MM.1S (cell line): ENCODE measurements around the gene DNAJB9.

Source experiments
- DNase-seq: peaks from one replicate; pipeline ENCODE4 v3.0.0-alpha.2; 2015
- H2AFZ ChIP-seq: fragments of 300-600 bp; sonication (generic); 2 replicates; pipeline ENCODE4 v1.6.0; 2016; ENCODE audit warnings: antibody characterized with exemption, low read length
- H3F3A ChIP-seq: fragments of 300-600 bp; sonication (generic); 2 replicates; pipeline ENCODE4 v1.6.1; 2016; ENCODE audit warnings: mild to moderate bottlenecking, antibody characterized with exemption, low read length, moderate library complexity, mixed read lengths; ENCODE audit not compliant: insufficient read depth
- H3K27ac ChIP-seq: fragments of 300-600 bp; sonication (generic); 2 replicates; pipeline ENCODE4 v1.5.1; 2016; ENCODE audit warnings: mild to moderate bottlenecking, low read length
- H3K27me3 ChIP-seq: fragments of 300-600 bp; sonication (generic); replicated peaks from 2 replicates; pipeline ENCODE4 v1.6.0; 2016; ENCODE audit warnings: low read length; ENCODE audit not compliant: insufficient read depth
- H3K36me3 ChIP-seq: fragments of 300-600 bp; sonication (generic); replicated peaks from 2 replicates; pipeline ENCODE4 v1.6.1; 2016; ENCODE audit warnings: mild to moderate bottlenecking, low read length, mixed read lengths; ENCODE audit not compliant: insufficient read depth
- H3K4me1 ChIP-seq: fragments of 300-600 bp; sonication (generic); 2 replicates; pipeline ENCODE4 v1.6.1; 2016; ENCODE audit warnings: low read length, mixed read lengths
- H3K4me2 ChIP-seq: fragments of 300-600 bp; sonication (generic); 2 replicates; pipeline ENCODE4 v1.6.0; 2016; ENCODE audit warnings: low read depth, low read length
- H3K4me3 ChIP-seq: fragments of 300-600 bp; sonication (generic); 2 replicates; pipeline ENCODE4 v1.5.1; 2016; ENCODE audit warnings: low read length, mixed read lengths
- H3K79me2 ChIP-seq: fragments of 300-600 bp; sonication (generic); 2 replicates; pipeline ENCODE4 v1.6.1; 2016; ENCODE audit warnings: mixed run types, low read length, mixed read lengths
- H3K9ac ChIP-seq: fragments of 300-600 bp; sonication (generic); 2 replicates; pipeline ENCODE4 v1.6.1; 2016; ENCODE audit warnings: low read length, mixed read lengths
- H3K9me2 ChIP-seq: fragments of 300-600 bp; sonication (generic); replicated peaks from 2 replicates; pipeline ENCODE4 v1.6.1; 2016; ENCODE audit warnings: mild to moderate bottlenecking, low read length, mixed read lengths; ENCODE audit not compliant: insufficient read depth
- H3K9me3 ChIP-seq: fragments of 300-600 bp; sonication (generic); replicated peaks from 2 replicates; pipeline ENCODE4 v1.6.1; 2016; ENCODE audit warnings: mild to moderate bottlenecking, low read length, mixed read lengths; ENCODE audit not compliant: insufficient read depth
- H4K20me1 ChIP-seq: fragments of 300-600 bp; sonication (generic); 2 replicates; pipeline ENCODE4 v1.6.1; 2016; ENCODE audit warnings: mild to moderate bottlenecking, low read length, moderate library complexity, mixed read lengths; ENCODE audit not compliant: insufficient read depth
- CTCF ChIP-seq: fragments of 300-600 bp; sonication (generic); IDR thresholded peaks from 2 replicates; pipeline ENCODE4 v1.5.1; 2016; ENCODE audit warnings: antibody characterized with exemption, low read length, mixed read lengths
- EZH2 ChIP-seq: fragments of 300-600 bp; sonication (generic); optimal IDR thresholded peaks from 2 replicates; pipeline ENCODE3; 2017; ENCODE audit warnings: low read depth, mild to moderate bottlenecking, antibody characterized with exemption, low read length, mixed read lengths
- EZH2phosphoT487 ChIP-seq: fragments of 300-600 bp; sonication (generic); IDR thresholded peaks from 2 replicates; pipeline ENCODE4 v1.6.1; 2018; ENCODE audit warnings: antibody characterized with exemption, low read length

The DNAJB9 gene

DNA sequence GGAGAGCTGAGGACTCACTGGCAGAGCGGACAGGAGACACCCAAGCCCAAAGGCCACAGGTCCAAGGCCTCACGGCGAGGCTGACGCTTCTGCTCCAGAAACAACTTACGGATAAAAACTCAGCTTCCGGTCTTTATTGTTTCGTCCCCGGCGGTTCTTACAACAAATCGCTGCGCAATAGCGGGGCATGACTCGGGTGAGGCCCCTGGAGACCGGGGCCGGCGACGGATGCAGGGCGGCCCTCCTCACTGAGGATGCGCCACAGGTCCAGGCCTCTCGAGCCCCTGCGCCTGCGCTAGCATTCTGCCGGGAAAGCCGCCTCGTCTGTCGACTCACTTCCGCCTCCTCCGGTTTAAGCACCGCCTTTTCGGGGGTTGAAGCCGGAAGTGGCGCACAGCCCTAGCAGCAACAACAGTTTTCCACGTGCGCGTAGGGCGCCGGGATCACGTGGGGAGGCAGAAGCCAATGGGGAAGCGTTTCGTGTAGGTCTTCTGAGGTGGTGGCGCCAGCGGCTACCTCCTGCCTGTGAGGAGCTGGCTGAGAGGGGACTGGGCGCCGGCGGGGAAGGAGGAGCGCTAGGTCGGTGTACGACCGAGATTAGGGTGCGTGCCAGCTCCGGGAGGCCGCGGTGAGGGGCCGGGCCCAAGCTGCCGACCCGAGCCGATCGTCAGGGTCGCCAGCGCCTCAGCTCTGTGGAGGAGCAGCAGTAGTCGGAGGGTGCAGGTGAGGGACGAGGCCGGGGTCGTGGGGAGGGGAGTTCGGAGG, at the start of gene DNAJB9, which contains the start of gene THAP5:
Gene DNAJB9, plus strand, starts transcription at position 494 of the 765 bp plus-strand sequence. CDS start 1,853 bp downstream, outside the sequence.
Gene THAP5, minus strand, starts transcription at position 326 of the 765 bp plus-strand sequence. Its CDS starts 137 bp downstream, at position 189.
- peak within 1 kb of the TSS; percentile 85 for H3K4me2 ChIP-seq
- H3K79me2 ChIP-seq = peaks cover 86% of the 10 kb centered on the region
- H3K4me3 ChIP-seq = peak within 1 kb of the TSS; percentile 97
- H3K27ac ChIP-seq = peak within 1 kb of the TSS; percentile 95
- H3K9me2 ChIP-seq = no peaks in the 10 kb centered on the region
- TF ChIP-seq CTCF = no peak
- no peak for TF ChIP-seq EZH2
- no peak for TF ChIP-seq EZH2phosphoT487
- H3F3A ChIP-seq = peaks cover 19% of the 10 kb centered on the region
- peak; percentile 100 for DNase-seq
- peaks cover 35% of the 10 kb centered on the region; the same call in 1 of the 2 replicates for H3K36me3 ChIP-seq
- H4K20me1 ChIP-seq = peaks cover 21% of the 10 kb centered on the region; the same call in 1 of the 2 replicates
- H3K27me3 ChIP-seq = no peaks in the 10 kb centered on the region
- H3K9me3 ChIP-seq = no peaks in the 10 kb centered on the region
- H3K9ac ChIP-seq = peak within 1 kb of the TSS; percentile 98
- H2AFZ ChIP-seq = peak within 1 kb of the TSS; percentile 63
- H3K4me1 ChIP-seq = peaks cover 29% of the 10 kb centered on the region

DNA sequence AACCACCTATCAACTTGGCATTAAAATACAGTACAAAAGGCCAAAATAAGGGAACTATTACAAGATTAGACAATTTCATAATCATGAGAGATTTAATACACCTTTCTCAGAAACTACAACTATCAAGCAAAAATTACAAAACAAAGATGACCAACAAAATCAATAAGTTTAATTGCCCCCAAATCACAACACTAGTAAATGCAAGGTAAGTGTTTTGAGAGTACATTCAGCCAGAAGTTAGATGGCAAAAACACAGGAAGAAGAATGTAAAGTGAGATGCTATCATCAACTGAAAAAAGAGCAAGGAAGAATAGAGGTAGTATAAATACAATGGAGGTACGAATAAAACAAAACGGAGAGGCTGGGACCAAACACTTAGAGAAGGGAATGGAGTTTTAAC, 46.9 kb upstream of the DNAJB9 start:
- no peak for DNase-seq

GRCh38 chr7:108525327-108525984, 44.2 kb upstream of the DNAJB9 start:
- peaks cover 18% of the 10 kb centered on the region for H3K4me1 ChIP-seq

More for the DNA sequence above, 46.9 kb upstream of the DNAJB9 start:
- Histone ChIP-seq H3K27me3 (no peaks in the 10 kb centered on the region), H3K9ac (no peak overlapping the region), H4K20me1 (no peaks in the 10 kb centered on the region), H3K79me2 (peaks cover 51% of the 10 kb centered on the region), H2AFZ (no peak overlapping the region), H3K36me3 (no peaks in the 10 kb centered on the region), H3K4me1 (peaks cover 11% of the 10 kb centered on the region), H3K27ac (no peak overlapping the region), H3F3A (peaks cover 13% of the 10 kb centered on the region), H3K4me2 (no peak overlapping the region), H3K4me3 (no peak overlapping the region), H3K9me3 (no peaks in the 10 kb centered on the region), H3K9me2 (no peaks in the 10 kb centered on the region)
- TF ChIP-seq EZH2phosphoT487 = no peak
- TF ChIP-seq CTCF = no peak
- no peak for TF ChIP-seq EZH2

More at GRCh38 chr7:108525327-108525984, 44.2 kb upstream of the DNAJB9 start:
- H3F3A ChIP-seq = peaks cover 13% of the 10 kb centered on the region
- peak overlapping the region; percentile 74 for H3K4me3 ChIP-seq
- DNase-seq = peak; percentile 52
- no peaks in the 10 kb centered on the region for H4K20me1 ChIP-seq
- H3K27me3 ChIP-seq = no peaks in the 10 kb centered on the region
- no peaks in the 10 kb centered on the region for H3K36me3 ChIP-seq
- no peaks in the 10 kb centered on the region for H3K9me2 ChIP-seq
- H3K4me2 ChIP-seq = peak overlapping the region; percentile 76
- peak overlapping the region; percentile 72 for H3K9ac ChIP-seq
- H3K27ac ChIP-seq = peak overlapping the region; percentile 87
- no peak for TF ChIP-seq EZH2
- H2AFZ ChIP-seq = peak overlapping the region; percentile 62
- peaks cover 44% of the 10 kb centered on the region for H3K79me2 ChIP-seq
- no peaks in the 10 kb centered on the region for H3K9me3 ChIP-seq
